K562 (cell line): ENCODE data around the gene CETN1. TPM values are rescaled to one million over a fixed set of nuclear protein-coding genes. Genes with fewer than 3 reads are reported as not detected.
A peak's percentile ranks its signal among the peaks of the same experiment; 100 is the strongest.

ENCODE experiments used
- ATAC-seq: fragments of 200-7000 bp; cut with Tn5 transposase; 3 replicates; pipeline ENCODE4 v1.9.1; 2020; ENCODE audit warnings: moderate library complexity
- BruUV-seq: library from RNA; stranded (reverse); fragments of 400-500 nt; replicated peaks from 2 replicates; lab custom pipeline; 2021; lab: Mats Ljungman, UMichigan
- CTCF ChIA-PET: fragments of 300-600 bp; formaldehyde crosslinking; extraction: SDS; loops from one replicate; lab custom pipeline; 2021; ENCODE audit warnings: low intra/inter-chr PET ratio; lab: Yijun Ruan, JAX
- POLR2A ChIA-PET: fragments of 300-600, 350-650 bp; sonication (Branson Sonifier 250); formaldehyde crosslinking; extraction: SDS; loops from one replicate; lab custom pipeline; 2021; ENCODE audit warnings: antibody characterized with exemption, inconsistent platforms; lab: Yijun Ruan, JAX
- DNase-seq, 4 experiments: peaks; one replicate each; pipeline versions ENCODE4 v3.0.0 to v3.0.0-alpha.2; 2011 to 2018; ENCODE audit warnings: low spot score in 3 of 4, mixed read lengths in 3 of 4; ENCODE audit errors: extremely low read depth in 1 of 4
- FAIRE-seq: peaks from 2 replicates; lab custom pipeline; 2011; peaks lifted over from hg19 to GRCh38; lab: Jason Lieb, UNC
- H2AFZ ChIP-seq: 2 replicates; pipeline ENCODE4 v1.6.0; 2011; ENCODE audit warnings: low read depth, low read length, control low read depth, inconsistent platforms
- H3K27ac ChIP-seq: fragments of 200-600 bp; 3 replicates; pipeline ENCODE4 v1.8.0; 2011; ENCODE audit warnings: low read depth, mild to moderate bottlenecking, control low read depth, inconsistent platforms, low read length, moderate library complexity, mixed read lengths; ENCODE audit errors: extremely low read depth
- H3K27me3 ChIP-seq, 2 experiments: fragments of 300-600 bp in 1 of 2; 2 replicates in 1 of 2; 3 replicates in 1 of 2; pipeline versions ENCODE4 v1.6.0 to v1.8.0; 2011; ENCODE audit warnings: inconsistent platforms in 2 of 2, low read length in 2 of 2, mild to moderate bottlenecking in 1 of 2, mixed read lengths in 1 of 2, moderate library complexity in 1 of 2; ENCODE audit not compliant: control insufficient read depth in 2 of 2, insufficient read depth in 2 of 2
- H3K36me3 ChIP-seq: fragments of 300-600 bp; 3 replicates; pipeline ENCODE4 v1.8.0; 2011; ENCODE audit warnings: mild to moderate bottlenecking, low read length, inconsistent platforms; ENCODE audit not compliant: control insufficient read depth, insufficient read depth
- H3K4me1 ChIP-seq, 2 experiments: fragments of 200-600 bp in 1 of 2; replicated peaks in 1 of 2; 2 replicates in 1 of 2; 3 replicates in 1 of 2; pipeline versions ENCODE4 v1.5.1 to v1.8.0; 2011; ENCODE audit warnings: inconsistent platforms in 2 of 2, low read length in 2 of 2, mild to moderate bottlenecking in 1 of 2, mixed read lengths in 1 of 2, moderate library complexity in 1 of 2; ENCODE audit not compliant: control insufficient read depth in 2 of 2, insufficient read depth in 2 of 2
- H3K4me2 ChIP-seq: 2 replicates; pipeline ENCODE4 v1.6.1; 2011; ENCODE audit warnings: low read length, control low read depth, inconsistent platforms, mixed read lengths; ENCODE audit not compliant: insufficient read depth
- H3K4me3 ChIP-seq: fragments of 200-600 bp; sonication (generic), shearing (Covaris generic); 2 replicates; pipeline ENCODE4 v1.5.1; 2016; ENCODE audit warnings: control low read depth, inconsistent platforms
- H3K79me2 ChIP-seq: fragments of 200-600 bp; 3 replicates; pipeline ENCODE4 v1.8.0; 2011; ENCODE audit warnings: low read length, inconsistent platforms; ENCODE audit not compliant: control insufficient read depth, insufficient read depth
- H3K9ac ChIP-seq, 2 experiments: 2 replicates each; pipeline versions ENCODE4 v1.6.0 to v1.6.1; 2011; ENCODE audit warnings: low read depth in 2 of 2, low read length in 2 of 2, control low read depth in 1 of 2, inconsistent platforms in 1 of 2, mild to moderate bottlenecking in 1 of 2, mixed read lengths in 1 of 2; ENCODE audit not compliant: insufficient read depth in 1 of 2
- H3K9me1 ChIP-seq: one replicate; pipeline ENCODE4 v1.6.0; 2011; ENCODE audit warnings: inconsistent platforms, mild to moderate bottlenecking, low read length, moderate library complexity; ENCODE audit not compliant: control insufficient read depth, insufficient read depth
- H3K9me3 ChIP-seq: replicated peaks from 2 replicates; pipeline ENCODE4 v1.5.1; 2011; ENCODE audit warnings: low read depth, low read length, inconsistent platforms; ENCODE audit not compliant: control insufficient read depth, insufficient read depth
- H4K20me1 ChIP-seq: replicated peaks from 2 replicates; pipeline ENCODE4 v1.6.1; 2011; ENCODE audit warnings: low read length, inconsistent platforms, mixed read lengths; ENCODE audit not compliant: control insufficient read depth, insufficient read depth
- NFIC ChIP-seq: fragments of 450-650 bp; IDR thresholded peaks from 2 replicates; pipeline ENCODE4 v1.6.1; 2017; ENCODE audit warnings: mild to moderate bottlenecking, inconsistent platforms
- NONO ChIP-seq, 2 experiments: fragments of 200-400 bp in 1 of 2; fragments of 450-650 bp in 1 of 2; formaldehyde crosslinking in 1 of 2; IDR thresholded peaks; 2 replicates each; pipeline ENCODE4 v1.6.1; 2017; ENCODE audit warnings: low read depth in 2 of 2, mild to moderate bottlenecking in 2 of 2, moderate library complexity in 2 of 2, low read length in 1 of 2
- WGBS: fragments of 100-300 bp; shearing (Covaris generic); methylation state at CpG from one replicate; pipeline ENCODE4 v1.1.6; 2016; ENCODE audit warnings: low coverage, mixed read lengths; ENCODE audit not compliant: insufficient coverage; ENCODE audit errors: missing lambda C conversion rate; 5-methylcytosine and 5-hydroxymethylcytosine counted together
- in situ Hi-C: fragments of 300-500 bp; cut with MboI; formaldehyde crosslinking; loops from 4 replicates; pipeline ENCODE4 v1.15.0; 2018; ENCODE audit warnings: inconsistent platforms, mixed read lengths
- intact Hi-C: fragments of 100-400 bp; cut with micrococcal nuclease; formaldehyde crosslinking; loops from 2 replicates; pipeline ENCODE4 v1.14.2; 2022
- polyA plus RNA-seq, 8 experiments: library from polyadenylated mRNA; depleted of rRNA in 4 of 8; stranded (reverse) in 5 of 8; unstranded in 3 of 8; fragments of >200 nt; fragmentation: Nextera tagmentation in 2 of 8; fragmentation: Illumina TruSeq in 1 of 8; extraction: Ambion mirVana in 2 of 8; extraction: Trizol in 1 of 8; gene quantifications; 2 replicates each; pipeline versions ENCODE4 v1.2.1 to v1.2.3, GENCODE V29; 2011 to 2014; ENCODE audit warnings: inconsistent platforms in 1 of 8, missing spikeins in 1 of 8
- total RNA-seq, 7 experiments: library from RNA; depleted of rRNA in 6 of 7; stranded (reverse); fragments of >200 nt in 6 of 7; fragmentation: Illumina TruSeq in 2 of 7; extraction: Trizol in 2 of 7; gene quantifications; 2 replicates each; pipeline versions ENCODE4 v1.2.1 to v1.2.3, GENCODE V29; 2011 to 2021; ENCODE audit warnings: low replicate concordance in 1 of 7

Gene CETN1
- total and polyA plus RNA-seq, 9 of the 15 experiments (the other 6 are each of a cell fraction or from before 2014, with no cell fraction given): 0.07 to 0.34 (median 0.19) TPM; not detected in 3

DNA sequence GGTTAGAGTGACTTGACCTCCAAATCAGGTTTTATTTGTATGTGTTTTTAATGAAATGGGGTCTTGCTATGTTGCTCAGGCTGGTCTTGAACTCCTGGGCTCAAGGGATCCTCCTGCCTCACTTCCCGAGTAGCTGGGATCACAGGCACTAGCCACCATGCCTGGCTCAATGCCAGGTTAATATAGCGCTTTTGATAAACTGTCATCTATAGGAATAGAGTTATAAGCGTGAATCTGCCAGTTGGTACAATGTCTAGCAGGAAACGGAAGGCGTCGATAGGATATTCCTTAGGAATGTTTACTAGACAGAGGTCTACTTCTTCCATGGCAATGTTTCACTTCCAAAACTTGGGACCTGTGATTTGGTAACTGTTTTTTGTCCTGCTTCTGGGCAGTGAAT is 42.1 kb downstream of the CETN1 start:
- 29% methylated on average over 6 of the region's 6 CpGs for WGBS
- no TSS peak for BruUV-seq
- CTCF ChIA-PET: interaction anchor here (0.6 kb wide), 1 partner anchor 191 kb away, joined by 3 read pairs; no protein-coding TSS in a partner anchor
- Histone ChIP-seq H3K36me3 (no peaks in the 10 kb centered on the region), H3K27me3 (peaks cover 0 to 5% of the 10 kb centered on the region in 2 experiments; a peak in 2 of 5 replicates), H2AFZ (no peak overlapping the region)
- no peak for TF ChIP-seq NONO (IDR thresholded peaks at IDR 0.05; ENCODE audit: low read depth in 2 of 2, low read length in 1 of 2)
- peak; percentile 74 for TF ChIP-seq NFIC
- TF ChIP-seq, all 486 proteins: peak for 1
- peaks cover 3 to 8% of the 10 kb centered on the region in 2 experiments; a peak in 3 of 5 replicates for H3K4me1 ChIP-seq
- ATAC-seq (no peak), DNase-seq (no peak), FAIRE-seq (no peak)
- H3K9ac ChIP-seq: no peak overlapping the region
- intact Hi-C loops: loop anchor here (5.0 to 10.0 kb wide), 2 partner anchors 50 to 123 kb away; no protein-coding TSS in a partner anchor
- no peaks in the 10 kb centered on the region for H3K9me3 ChIP-seq
- no peak overlapping the region for H3K4me3 ChIP-seq
- POLR2A ChIA-PET: interaction anchor here (0.6 kb wide), 1 partner anchor 35 kb away, joined by 4 read pairs; the partner anchor contains the start of gene TYMS
- no peaks in the 10 kb centered on the region for H3K9me1 ChIP-seq
- H3K27ac ChIP-seq: no peak overlapping the region
- H4K20me1 ChIP-seq: no peaks in the 10 kb centered on the region
- H3K79me2 ChIP-seq: no peaks in the 10 kb centered on the region
- no peak overlapping the region for H3K4me2 ChIP-seq
- in situ Hi-C loops: loop anchor here (5.0 kb wide), 1 partner anchor 210 kb away; no protein-coding TSS in a partner anchor
